Ectodermal cell (in vitro differentiated cells): Measurements from ENCODE around the gene ACAP3. TPM values are rescaled to one million over a fixed set of nuclear protein-coding genes. Genes with fewer than 3 reads are reported as not detected.

Experiments
- H3K27ac ChIP-seq: 2 replicates; pipeline ENCODE4 v1.7.0; 2013; ENCODE audit warnings: mild to moderate bottlenecking, low read depth, low read length; ENCODE audit not compliant: insufficient read depth, poor library complexity, severe bottlenecking
- H3K27me3 ChIP-seq: 2 replicates; pipeline ENCODE4 v1.7.0; 2013; ENCODE audit warnings: mild to moderate bottlenecking, low read length; ENCODE audit not compliant: insufficient read depth, control insufficient read depth, poor library complexity, severe bottlenecking
- H3K36me3 ChIP-seq: one replicate; pipeline ENCODE4 v1.7.0; 2013; ENCODE audit warnings: low read length; ENCODE audit not compliant: control insufficient read depth, insufficient read depth
- H3K4me1 ChIP-seq: one replicate; pipeline ENCODE4 v1.7.0; 2013; ENCODE audit warnings: low read length; ENCODE audit not compliant: control insufficient read depth, insufficient read depth
- H3K4me3 ChIP-seq: 2 replicates; pipeline ENCODE4 v1.7.0; 2013; ENCODE audit warnings: low read depth, low read length, control low read depth; ENCODE audit not compliant: insufficient read depth
- H3K9me3 ChIP-seq: 2 replicates; pipeline ENCODE4 v1.7.0; 2013; ENCODE audit warnings: mild to moderate bottlenecking, low read length, moderate library complexity; ENCODE audit not compliant: control insufficient read depth
- WGBS, 2 experiments: methylation state at CpG; one replicate each; pipeline ENCODE4 v1.1.7; 2013; ENCODE audit warnings: missing lambda C conversion rate in 2 of 2; 5-methylcytosine and 5-hydroxymethylcytosine counted together
- polyA plus RNA-seq, 4 experiments: library from polyadenylated mRNA; stranded (reverse); fragments of 50-300 nt; gene quantifications; one replicate each; pipeline ENCODE4 v1.2.3, GENCODE V29; 2013

Gene ACAP3
- polyA plus RNA-seq (2013, experiment 1 of 4) = 41.7 TPM
- polyA plus RNA-seq (2013, experiment 2 of 4) = 45.9 TPM
- 40.2 TPM for polyA plus RNA-seq (2013, experiment 3 of 4)
- 45.9 TPM for polyA plus RNA-seq (2013, experiment 4 of 4)

- Histone ChIP-seq H3K4me1 (peaks cover 36% of the 10 kb centered on the region), H3K4me3 (peak within 1 kb of the TSS; percentile 83), H3K27me3 (peaks cover 13% of the 10 kb centered on the region), H3K9me3 (no peaks in the 10 kb centered on the region), H3K36me3 (peaks cover 9% of the 10 kb centered on the region), H3K27ac (peak within 1 kb of the TSS; percentile 84)
- 0% methylated on average over 131 of the region's 131 CpGs for WGBS, 2 experiments
Observed at GRCh38 chr1:1307923-1308755, at the start of gene ACAP3, which contains the start of gene PUSL1. Gene ACAP3 (minus strand): TSS chr1:1307930. CDS start chr1:1307815, 115 bp downstream. Gene PUSL1 (plus strand): TSS chr1:1308597. CDS start chr1:1308644, 47 bp downstream.

- peak overlapping the region; percentile 45 for H3K4me3 ChIP-seq
- no peaks in the 10 kb centered on the region for H3K36me3 ChIP-seq
- peaks cover 64% of the 10 kb centered on the region for H3K4me1 ChIP-seq
- no peaks in the 10 kb centered on the region for H3K9me3 ChIP-seq
- WGBS, 2 experiments = 71 to 73% methylated on average over 26 of the region's 26 CpGs
- no peaks in the 10 kb centered on the region for H3K27me3 ChIP-seq
- H3K27ac ChIP-seq = no peak overlapping the region
Observed at GRCh38 chr1:1356796-1357401, 49.2 kb upstream of the ACAP3 start.

- Histone ChIP-seq H3K4me3 (no peak overlapping the region), H3K27me3 (no peaks in the 10 kb centered on the region)
- 88 to 89% methylated on average over 8 of the region's 8 CpGs for WGBS, 2 experiments
Observed at GRCh38 chr1:1356166-1356795, 48.6 kb upstream of the ACAP3 start.

GRCh38 chr1:1355416-1355815 lies 47.7 kb upstream of the ACAP3 start:
- no peaks in the 10 kb centered on the region for H3K27me3 ChIP-seq
- 91 to 95% methylated on average over 44 to 52 of the region's 52 CpGs for WGBS, 2 experiments
- no peaks in the 10 kb centered on the region for H3K36me3 ChIP-seq
- peaks cover 55% of the 10 kb centered on the region for H3K4me1 ChIP-seq
- H3K9me3 ChIP-seq = no peaks in the 10 kb centered on the region
- no peak overlapping the region for H3K4me3 ChIP-seq
- H3K27ac ChIP-seq = no peak overlapping the region

More at GRCh38 chr1:1356166-1356795, 48.6 kb upstream of the ACAP3 start:
- H3K9me3 ChIP-seq = no peaks in the 10 kb centered on the region
- no peaks in the 10 kb centered on the region for H3K36me3 ChIP-seq
- peaks cover 63% of the 10 kb centered on the region for H3K4me1 ChIP-seq
- no peak overlapping the region for H3K27ac ChIP-seq

GRCh38 chr1:1354271-1355247 lies 46.8 kb upstream of the ACAP3 start:
- no peaks in the 10 kb centered on the region for H3K36me3 ChIP-seq
- H3K4me3 ChIP-seq = no peak overlapping the region
- peaks cover 47% of the 10 kb centered on the region for H3K4me1 ChIP-seq
- WGBS, 2 experiments = 91 to 93% methylated on average over 116 of the region's 116 CpGs
- H3K27ac ChIP-seq = no peak overlapping the region
- H3K9me3 ChIP-seq = no peaks in the 10 kb centered on the region
- no peaks in the 10 kb centered on the region for H3K27me3 ChIP-seq

- WGBS, 2 experiments = 69 to 71% methylated on average over 28 of the region's 28 CpGs
- no peak overlapping the region for H3K27ac ChIP-seq
- H3K27me3 ChIP-seq = no peaks in the 10 kb centered on the region
- H3K4me3 ChIP-seq = no peak overlapping the region
- H3K4me1 ChIP-seq = peaks cover 37% of the 10 kb centered on the region
- H3K36me3 ChIP-seq = no peaks in the 10 kb centered on the region
- H3K9me3 ChIP-seq = no peaks in the 10 kb centered on the region
Observed at GRCh38 chr1:1353389-1354151, 45.8 kb upstream of the ACAP3 start.

- no peak overlapping the region for H3K4me3 ChIP-seq
- no peaks in the 10 kb centered on the region for H3K36me3 ChIP-seq
- no peak overlapping the region for H3K27ac ChIP-seq
- 54 to 56% methylated on average over 5 of the region's 5 CpGs for WGBS, 2 experiments
- H3K4me1 ChIP-seq = peaks cover 39% of the 10 kb centered on the region
- no peaks in the 10 kb centered on the region for H3K27me3 ChIP-seq
- no peaks in the 10 kb centered on the region for H3K9me3 ChIP-seq
Observed at GRCh38 chr1:1352786-1353388, 45.2 kb upstream of the ACAP3 start.

- Histone ChIP-seq H3K27me3 (no peaks in the 10 kb centered on the region), H3K4me3 (peak overlapping the region; percentile 25), H3K4me1 (peaks cover 35% of the 10 kb centered on the region), H3K9me3 (no peaks in the 10 kb centered on the region), H3K27ac (no peak overlapping the region), H3K36me3 (no peaks in the 10 kb centered on the region)
- WGBS, 2 experiments = 62 to 63% methylated on average over 29 of the region's 29 CpGs
Observed at GRCh38 chr1:1351511-1352427, 44.0 kb upstream of the ACAP3 start.
